HL-60 (cell line): Measurements from ENCODE around the gene CORO6.
A peak's percentile ranks its signal among the peaks of the same experiment; 100 is the strongest.

Experiments
- CTCF ChIP-seq: IDR thresholded peaks from one replicate; pipeline ENCODE4 v1.5.1; 2011; ENCODE audit warnings: low read length, control low read depth, inconsistent platforms; ENCODE audit not compliant: insufficient read depth
- GABPA ChIP-seq: IDR thresholded peaks from 2 replicates; pipeline ENCODE4 v1.6.1; 2012; ENCODE audit warnings: low read depth
- REST ChIP-seq: IDR thresholded peaks from 2 replicates; pipeline ENCODE4 v1.6.1; 2012; ENCODE audit warnings: low read depth; ENCODE audit not compliant: insufficient replicate concordance
- SPI1 ChIP-seq: IDR thresholded peaks from 2 replicates; pipeline ENCODE4 v1.6.1; 2012; ENCODE audit warnings: low read depth, mild to moderate bottlenecking, borderline replicate concordance

DNA sequence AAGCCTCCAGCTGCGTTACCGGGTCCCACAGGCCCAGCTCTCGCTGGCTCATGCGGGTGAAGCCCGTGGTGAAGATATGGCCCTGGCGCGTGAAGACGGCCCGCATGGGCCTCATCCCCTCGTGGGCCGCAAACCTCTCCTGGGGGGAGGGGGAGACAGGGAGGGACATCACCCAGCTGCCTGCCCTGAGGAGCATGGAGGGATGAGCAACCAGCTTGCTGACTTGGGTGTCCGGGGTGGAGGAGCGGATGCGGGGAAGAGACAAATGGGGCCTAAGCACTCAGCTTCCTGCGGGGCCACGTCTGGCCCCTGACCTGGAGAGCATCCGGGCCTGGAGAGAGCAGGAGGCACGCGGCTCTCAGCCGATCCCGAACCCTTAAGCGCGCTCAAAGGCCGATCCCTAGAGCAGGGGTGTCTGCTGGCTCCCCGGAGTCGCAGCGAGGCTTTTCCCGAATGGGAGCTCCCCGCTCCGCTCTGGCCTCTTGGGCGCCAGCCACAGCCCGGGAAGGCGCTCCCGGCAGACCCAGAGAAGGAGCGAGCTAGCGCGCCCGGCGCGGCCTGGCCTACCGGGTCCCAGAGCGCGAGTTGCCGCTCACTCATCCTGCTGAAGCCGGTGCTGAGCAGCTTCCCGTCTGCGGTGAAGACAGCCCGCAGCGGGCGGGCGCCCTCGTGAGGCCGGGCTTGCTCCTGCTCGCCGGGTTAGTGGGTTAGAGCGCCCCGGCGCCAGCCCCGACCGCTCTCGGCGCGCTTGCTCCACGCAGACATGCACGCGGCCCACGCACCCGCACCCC is 5.0 kb downstream of the CORO6 start:
- peak; percentile 38; the same call in 1 of the 2 replicates for TF ChIP-seq SPI1
- no peak for TF ChIP-seq REST
- peak; percentile 85 for TF ChIP-seq CTCF
- TF ChIP-seq GABPA: no peak
